ENCODE data around the gene SWI5. TPM values are rescaled to one million over a fixed set of nuclear protein-coding genes. Genes with fewer than 3 reads are reported as not detected.

Gene SWI5
- total RNA-seq, 2 experiments from 2014 or later: 16.8 to 22.7 TPM

DNA sequence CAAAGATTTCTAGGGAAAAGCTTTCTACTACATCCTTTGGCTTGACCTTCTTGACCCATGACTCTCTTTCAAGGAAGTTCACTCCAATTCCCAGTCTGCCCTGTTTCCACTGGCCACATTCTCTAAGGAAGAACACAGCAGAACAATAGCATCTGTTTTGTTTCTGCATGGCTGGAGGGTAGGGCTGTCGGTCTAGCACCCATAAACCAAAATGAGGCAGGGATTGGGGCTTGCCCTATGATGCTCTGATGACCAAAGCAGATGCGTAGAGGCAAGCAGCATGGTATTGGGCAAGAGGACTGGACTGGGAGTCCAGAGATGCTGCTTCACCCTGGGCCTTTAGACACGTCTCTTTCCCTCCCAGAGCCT is 24.4 kb upstream of the SWI5 start:
- POLR2A ChIA-PET: no interaction called here
- Histone ChIP-seq H2AFZ (ENCODE audit: low read length) (no peak overlapping the region), H3K4me2 (ENCODE audit: low read length) (no peak overlapping the region), H3K4me3 (ENCODE audit: low read depth, low read length, poor library complexity, severe bottlenecking) (no peak overlapping the region), H3K36me3 (ENCODE audit: insufficient read depth, low read length) (no peaks in the 10 kb centered on the region), H4K20me1 (ENCODE audit: insufficient read depth, low read length) (no peaks in the 10 kb centered on the region), H3K79me2 (ENCODE audit: insufficient read depth, low read depth, low read length) (no peaks in the 10 kb centered on the region), H3K27ac (ENCODE audit: low read depth, low read length, poor library complexity, severe bottlenecking) (no peak overlapping the region), H3K9me2 (ENCODE audit: insufficient read depth, low read length) (no peaks in the 10 kb centered on the region), H3K4me1 (ENCODE audit: insufficient read depth, low read length, poor library complexity, severe bottlenecking) (peaks cover 16% of the 10 kb centered on the region), H3K9me3 (ENCODE audit: low read length) (no peaks in the 10 kb centered on the region)
- DNase-seq (ENCODE audit: low spot score): no peak
- intact Hi-C loops (cut with micrococcal nuclease; ENCODE audit: unreplicated experiment): no loop called here
- no TSS peak for BruUV-seq (replicated peaks)
- TF ChIP-seq, protein P1, sequence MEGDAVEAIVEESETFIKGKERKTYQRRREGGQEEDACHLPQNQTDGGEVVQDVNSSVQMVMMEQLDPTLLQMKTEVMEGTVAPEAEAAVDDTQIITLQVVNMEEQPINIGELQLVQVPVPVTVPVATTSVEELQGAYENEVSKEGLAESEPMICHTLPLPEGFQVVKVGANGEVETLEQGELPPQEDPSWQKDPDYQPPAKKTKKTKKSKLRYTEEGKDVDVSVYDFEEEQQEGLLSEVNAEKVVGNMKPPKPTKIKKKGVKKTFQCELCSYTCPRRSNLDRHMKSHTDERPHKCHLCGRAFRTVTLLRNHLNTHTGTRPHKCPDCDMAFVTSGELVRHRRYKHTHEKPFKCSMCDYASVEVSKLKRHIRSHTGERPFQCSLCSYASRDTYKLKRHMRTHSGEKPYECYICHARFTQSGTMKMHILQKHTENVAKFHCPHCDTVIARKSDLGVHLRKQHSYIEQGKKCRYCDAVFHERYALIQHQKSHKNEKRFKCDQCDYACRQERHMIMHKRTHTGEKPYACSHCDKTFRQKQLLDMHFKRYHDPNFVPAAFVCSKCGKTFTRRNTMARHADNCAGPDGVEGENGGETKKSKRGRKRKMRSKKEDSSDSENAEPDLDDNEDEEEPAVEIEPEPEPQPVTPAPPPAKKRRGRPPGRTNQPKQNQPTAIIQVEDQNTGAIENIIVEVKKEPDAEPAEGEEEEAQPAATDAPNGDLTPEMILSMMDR (conservative IDR thresholded peaks at IDR 0.05; ENCODE audit: low read length): no peak
- no peak for TF ChIP-seq EZH2phosphoT487 (IDR thresholded peaks at IDR 0.05; ENCODE audit: borderline replicate concordance, low read depth, low read length)
- CTCF ChIA-PET (ENCODE audit: unreplicated experiment): no interaction called here

DNA sequence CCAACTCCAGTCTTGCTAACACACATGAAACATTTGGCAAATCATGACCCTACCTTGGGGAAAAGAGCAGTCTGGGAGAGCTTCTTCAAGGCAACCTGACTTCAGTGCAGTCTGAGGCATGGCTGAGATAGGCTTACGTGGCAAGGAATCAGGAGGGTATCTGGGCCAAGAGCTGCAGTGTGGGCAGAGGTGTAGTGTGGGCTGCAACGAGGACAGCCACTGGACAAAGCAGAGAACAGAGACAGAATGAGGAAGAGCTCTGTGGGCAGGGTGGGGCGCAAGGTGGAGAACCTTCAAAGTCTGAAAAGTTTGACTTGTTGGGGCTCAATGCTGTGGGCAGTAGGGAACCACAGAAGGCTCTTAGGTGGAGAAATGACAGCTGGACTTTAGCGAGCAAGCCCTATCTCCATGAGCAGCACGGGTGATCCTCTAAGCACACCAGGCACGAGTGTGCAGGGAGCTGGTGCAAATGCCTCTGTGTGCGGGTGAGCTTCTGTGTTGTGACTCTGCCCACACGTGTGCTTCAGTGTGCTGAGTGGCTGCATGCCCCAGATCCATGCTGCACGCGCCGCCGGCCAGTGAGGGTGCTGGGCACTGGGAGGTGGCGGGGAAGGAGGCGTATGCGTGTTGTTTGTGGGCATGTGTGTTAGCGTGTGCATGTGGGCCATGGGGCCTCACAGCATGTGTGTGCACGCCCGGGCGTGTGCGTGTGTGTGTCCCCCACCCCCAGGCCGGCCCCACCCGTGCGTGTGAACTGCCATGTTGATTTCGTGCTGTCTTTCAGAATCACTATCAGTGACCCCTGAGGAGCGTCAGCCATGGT is 23.5 kb upstream of the SWI5 start:
- intact Hi-C loops (cut with micrococcal nuclease; ENCODE audit: unreplicated experiment): no loop called here
- H3K27ac ChIP-seq (ENCODE audit: low read depth, low read length, poor library complexity, severe bottlenecking): no peak overlapping the region
- no peak overlapping the region for H2AFZ ChIP-seq (ENCODE audit: low read length)
- no peak for DNase-seq (ENCODE audit: low spot score)
- peaks cover 16% of the 10 kb centered on the region for H3K4me1 ChIP-seq (ENCODE audit: insufficient read depth, low read length, poor library complexity, severe bottlenecking)
- no peaks in the 10 kb centered on the region for H3K36me3 ChIP-seq (ENCODE audit: insufficient read depth, low read length)
- no peaks in the 10 kb centered on the region for H3K9me2 ChIP-seq (ENCODE audit: insufficient read depth, low read length)
- no peak overlapping the region for H3K4me3 ChIP-seq (ENCODE audit: low read depth, low read length, poor library complexity, severe bottlenecking)
- ChIA-PET CTCF (ENCODE audit: unreplicated experiment) (no interaction called here), POLR2A (no interaction called here)
- no peak overlapping the region for H3K4me2 ChIP-seq (ENCODE audit: low read length)
- H3K79me2 ChIP-seq (ENCODE audit: insufficient read depth, low read depth, low read length): no peaks in the 10 kb centered on the region
- TF ChIP-seq, protein P1 (conservative IDR thresholded peaks at IDR 0.05; ENCODE audit: low read length): no peak
- no peak for TF ChIP-seq EZH2phosphoT487 (IDR thresholded peaks at IDR 0.05; ENCODE audit: borderline replicate concordance, low read depth, low read length)
- H4K20me1 ChIP-seq (ENCODE audit: insufficient read depth, low read length): no peaks in the 10 kb centered on the region
- no TSS peak for BruUV-seq (replicated peaks)
- H3K9me3 ChIP-seq (ENCODE audit: low read length): no peaks in the 10 kb centered on the region
